BJ (cell line): Measurements from ENCODE around the gene RGS11. TPM values are rescaled to one million over a fixed set of nuclear protein-coding genes. Genes with fewer than 3 reads are reported as not detected.
"Not testable (repeated sequence)": the region's sequence is repeated elsewhere in the genome, so short reads cannot be mapped to it uniquely, and the experiment has no call there.

Experiments
- CTCF ChIA-PET: fragments of 350-600 bp; formaldehyde crosslinking; extraction: SDS; loops from one replicate; lab custom pipeline; 2021; ENCODE audit warnings: antibody characterized with exemption, inconsistent platforms; lab: Yijun Ruan, JAX
- POLR2A ChIA-PET: fragments of 300-600 bp; sonication (Branson Sonifier 250); formaldehyde crosslinking; extraction: SDS; loops from one replicate; lab custom pipeline; 2021; ENCODE audit warnings: antibody characterized with exemption; lab: Charles Lee
- DNase-seq: peaks from one replicate; pipeline ENCODE4 v3.0.0-alpha.2; 2011; ENCODE audit warnings: low read depth
- H3K27me3 ChIP-seq: 2 replicates; pipeline ENCODE4 v1.6.0; 2011; ENCODE audit warnings: low read length; ENCODE audit not compliant: control insufficient read depth, insufficient read depth
- H3K36me3 ChIP-seq: 2 replicates; pipeline ENCODE4 v1.5.1; 2011; ENCODE audit warnings: low read length; ENCODE audit not compliant: control insufficient read depth, insufficient read depth
- H3K4me3 ChIP-seq: 2 replicates; pipeline ENCODE4 v1.5.1; 2011; ENCODE audit warnings: low read depth, mild to moderate bottlenecking, control low read depth, low read length
- polyA plus RNA-seq: library from polyadenylated mRNA; depleted of rRNA; stranded (reverse); fragments of >200 nt; gene quantifications from 2 replicates; pipeline ENCODE4 v1.2.3, GENCODE V29; 2011
- TF ChIP-seq, protein P1 (sequence below): IDR thresholded peaks from 2 replicates; pipeline ENCODE4 v1.5.1; 2011; ENCODE audit warnings: low read depth, mild to moderate bottlenecking, control low read depth, inconsistent platforms, low read length, moderate library complexity; ENCODE audit not compliant: insufficient read depth

The RGS11 gene
- polyA plus RNA-seq, 1 experiment, result 2.2 TPM

DNA sequence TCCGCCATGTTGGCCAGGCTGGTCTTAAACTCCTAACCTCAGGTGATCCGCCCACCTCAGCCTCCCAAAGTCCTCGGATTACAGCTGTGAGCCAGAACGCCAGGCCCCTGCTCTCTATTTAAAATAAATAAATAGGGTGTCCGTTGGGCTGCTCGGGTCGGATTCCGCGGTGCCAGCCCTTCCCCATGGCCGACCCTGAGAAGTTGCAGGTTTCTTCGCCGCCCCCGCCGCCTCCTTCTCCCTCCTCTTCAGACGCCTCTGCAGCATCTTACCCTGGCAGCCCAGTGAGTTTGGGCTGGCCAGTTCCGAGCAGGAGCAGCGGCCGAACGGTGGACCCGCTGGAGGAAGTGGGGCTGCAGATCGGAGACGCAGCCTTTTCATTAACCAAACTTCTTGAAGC is 44.8 kb downstream of the RGS11 start:
- TF ChIP-seq, protein P1, sequence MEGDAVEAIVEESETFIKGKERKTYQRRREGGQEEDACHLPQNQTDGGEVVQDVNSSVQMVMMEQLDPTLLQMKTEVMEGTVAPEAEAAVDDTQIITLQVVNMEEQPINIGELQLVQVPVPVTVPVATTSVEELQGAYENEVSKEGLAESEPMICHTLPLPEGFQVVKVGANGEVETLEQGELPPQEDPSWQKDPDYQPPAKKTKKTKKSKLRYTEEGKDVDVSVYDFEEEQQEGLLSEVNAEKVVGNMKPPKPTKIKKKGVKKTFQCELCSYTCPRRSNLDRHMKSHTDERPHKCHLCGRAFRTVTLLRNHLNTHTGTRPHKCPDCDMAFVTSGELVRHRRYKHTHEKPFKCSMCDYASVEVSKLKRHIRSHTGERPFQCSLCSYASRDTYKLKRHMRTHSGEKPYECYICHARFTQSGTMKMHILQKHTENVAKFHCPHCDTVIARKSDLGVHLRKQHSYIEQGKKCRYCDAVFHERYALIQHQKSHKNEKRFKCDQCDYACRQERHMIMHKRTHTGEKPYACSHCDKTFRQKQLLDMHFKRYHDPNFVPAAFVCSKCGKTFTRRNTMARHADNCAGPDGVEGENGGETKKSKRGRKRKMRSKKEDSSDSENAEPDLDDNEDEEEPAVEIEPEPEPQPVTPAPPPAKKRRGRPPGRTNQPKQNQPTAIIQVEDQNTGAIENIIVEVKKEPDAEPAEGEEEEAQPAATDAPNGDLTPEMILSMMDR, result no peak
- H3K36me3 ChIP-seq, result peaks cover 4% of the 10 kb centered on the region
- H3K27me3 ChIP-seq, result no peaks in the 10 kb centered on the region
- POLR2A ChIA-PET, result no interaction called here
- H3K4me3 ChIP-seq, result no peak overlapping the region
- CTCF ChIA-PET, result no interaction called here
- DNase-seq, result no peak

DNA sequence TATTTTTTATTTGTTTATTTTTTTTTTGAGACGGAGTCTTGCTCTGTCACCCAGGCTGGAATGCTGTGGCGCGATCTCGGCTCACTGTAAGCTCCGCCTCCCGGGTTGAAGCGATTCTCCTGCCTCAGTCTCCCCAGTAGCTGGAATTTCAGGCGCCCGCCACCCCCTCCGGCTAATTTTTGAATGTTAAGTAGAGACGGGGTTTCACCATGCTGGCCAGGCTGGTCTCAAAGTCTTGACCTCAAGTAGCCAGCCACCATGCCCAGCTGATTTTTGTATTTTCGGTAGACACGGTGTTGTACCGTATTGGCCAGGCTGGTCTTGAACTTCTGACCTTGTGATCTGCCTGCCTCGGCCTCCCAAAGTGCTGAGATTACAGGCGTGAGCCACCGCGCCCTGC is 45.4 kb downstream of the RGS11 start:
- CTCF ChIA-PET, result interaction anchor here (0.8 to 2.6 kb wide), 2 partner anchors 122 to 164 kb away, joined by 3 to 7 read pairs; partner anchors contain the start of gene AXIN1
- POLR2A ChIA-PET, result not testable (repeated sequence)

DNA sequence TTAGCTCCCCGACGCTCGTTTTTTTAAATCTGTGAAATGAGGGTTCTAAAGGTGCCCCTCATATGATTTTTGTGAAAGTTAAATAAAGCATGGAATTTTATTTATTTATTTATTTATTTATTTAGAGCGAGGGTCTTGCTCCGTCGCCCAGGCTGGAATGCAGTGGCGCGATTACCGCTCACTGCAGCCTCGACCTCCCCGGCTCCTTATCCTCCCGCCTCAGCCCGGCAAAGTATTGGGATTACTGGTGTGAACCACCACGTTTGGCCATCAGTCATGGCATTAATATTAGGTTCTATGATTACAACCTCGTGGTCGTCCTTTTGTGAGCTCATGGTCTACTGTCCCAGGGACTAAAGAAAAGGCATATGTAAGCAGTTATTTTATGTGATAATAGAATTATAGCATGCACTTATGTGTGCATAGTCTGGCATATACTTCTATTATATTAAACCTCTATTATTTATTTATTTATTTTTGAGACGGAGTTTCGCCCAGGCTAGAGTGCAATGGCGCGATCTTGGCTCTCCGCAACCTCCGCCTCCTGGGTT is 45.9 kb downstream of the RGS11 start:
- DNase-seq, result no peak
- Histone ChIP-seq H3K4me3 (peak overlapping the region; percentile 81), H3K27me3 (no peaks in the 10 kb centered on the region), H3K36me3 (peaks cover 5% of the 10 kb centered on the region)
- ChIA-PET POLR2A (no interaction called here), CTCF (interaction anchor here (0.8 to 2.6 kb wide), 3 partner anchors 48 to 164 kb away, joined by 3 to 9 read pairs (median 7); partner anchors contain the start of gene AXIN1)
- TF ChIP-seq, protein P1, result no peak

More for the DNA sequence above, 45.4 kb downstream of the RGS11 start:
- not testable (repeated sequence) for H3K27me3 ChIP-seq, H3K4me3 ChIP-seq, DNase-seq, H3K36me3 ChIP-seq

DNA sequence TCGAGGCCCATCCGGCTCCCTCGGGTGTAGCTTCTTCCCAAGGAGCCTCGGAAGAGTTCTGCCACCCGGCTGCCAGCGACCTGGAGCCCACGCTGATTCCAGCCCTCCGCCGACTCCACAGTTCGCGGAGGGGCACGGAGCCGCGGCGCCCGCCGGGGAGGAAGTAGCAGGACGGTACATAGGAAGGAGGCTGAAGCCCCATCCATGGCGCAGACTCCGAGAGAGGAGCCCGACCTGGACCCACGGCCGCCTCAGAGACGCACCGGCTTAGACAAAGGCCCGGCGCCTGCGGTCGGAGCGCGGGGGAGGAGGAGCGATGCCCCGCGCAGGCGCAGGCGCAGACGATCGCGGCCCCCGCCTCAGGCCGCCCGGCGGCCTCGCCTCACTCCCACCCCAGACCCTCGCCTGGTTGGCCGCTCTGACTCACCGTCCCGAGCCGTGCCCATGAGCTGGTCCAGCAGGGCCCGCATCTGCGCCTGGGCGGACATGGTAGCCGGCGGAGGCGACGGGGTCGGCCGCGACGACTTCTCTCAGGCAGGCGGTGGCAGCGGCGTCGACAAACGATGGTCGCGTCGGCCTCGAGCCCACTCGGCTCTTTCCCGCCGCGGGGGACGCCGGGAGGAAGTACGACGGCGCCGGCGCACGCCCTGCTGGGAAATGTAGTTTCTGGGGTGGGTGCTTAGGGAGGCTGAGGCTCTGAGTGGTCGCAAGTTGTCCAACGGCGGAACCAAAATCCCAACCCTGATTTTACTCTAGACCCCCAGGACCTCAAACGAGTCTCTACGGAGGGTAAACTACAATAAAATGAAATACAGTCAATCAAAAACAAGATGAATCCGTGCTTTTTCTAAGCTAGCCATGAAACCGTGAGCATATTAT is 46.7 kb downstream of the RGS11 start, which contains the start of gene LUC7L:
Gene LUC7L, minus strand, starts transcription at position 598 of the 879 bp plus-strand sequence. Its CDS starts 110 bp downstream, at position 488.
- TF ChIP-seq, protein P1, result no peak
- CTCF ChIA-PET, result interaction anchor here (1.0 to 2.6 kb wide), 6 partner anchors 17 to 133 kb away, joined by 3 to 9 read pairs (median 4); partner anchors contain the start of gene AXIN1
- peaks cover 6% of the 10 kb centered on the region for H3K36me3 ChIP-seq
- no peak for DNase-seq
- no peaks in the 10 kb centered on the region for H3K27me3 ChIP-seq
- H3K4me3 ChIP-seq, result peak within 1 kb of the TSS; percentile 81
- POLR2A ChIA-PET, result interaction anchor here (0.6 to 0.7 kb wide), 2 partner anchors 10 to 124 kb away, joined by 3 to 10 read pairs; no protein-coding TSS in a partner anchor

DNA sequence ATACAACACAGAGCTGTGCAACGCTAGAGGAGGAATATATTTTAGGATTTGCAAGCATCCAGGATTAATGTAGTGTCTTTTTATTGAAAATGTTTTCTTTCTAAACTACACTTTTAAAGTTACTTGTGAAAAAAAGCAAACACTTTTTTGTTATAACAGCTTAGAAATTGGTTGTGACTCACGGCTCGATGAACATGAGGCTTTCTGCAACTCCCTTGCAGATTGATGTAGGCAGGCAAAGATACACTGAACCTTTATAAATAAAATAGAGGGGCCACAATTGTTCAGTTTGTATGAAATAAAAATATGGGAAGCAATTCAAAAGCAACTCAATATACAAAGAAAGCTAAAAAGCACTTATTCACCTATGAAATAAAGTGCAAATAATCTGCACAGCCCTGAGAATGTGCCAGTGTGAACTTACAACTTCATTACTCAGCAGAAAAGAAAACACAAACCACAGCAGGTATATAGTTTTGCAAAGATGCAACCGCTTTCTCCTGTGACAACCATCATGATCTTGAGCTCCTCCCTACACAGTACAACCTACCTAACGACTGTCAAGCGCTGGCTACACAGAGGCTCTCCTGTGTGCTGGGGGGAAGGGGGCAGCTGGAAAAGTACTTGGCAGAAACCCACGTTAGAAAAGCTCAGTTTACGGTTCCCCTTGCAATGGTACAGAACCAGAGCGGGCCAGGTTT is 47.4 kb downstream of the RGS11 start:
- POLR2A ChIA-PET, result interaction anchor here (0.6 to 0.7 kb wide), 2 partner anchors 11 to 125 kb away, joined by 3 to 10 read pairs; no protein-coding TSS in a partner anchor
- no peaks in the 10 kb centered on the region for H3K27me3 ChIP-seq
- CTCF ChIA-PET, result interaction anchor here (0.7 to 2.6 kb wide), 8 partner anchors 16 to 134 kb away, joined by 3 to 9 read pairs (median 4); partner anchors contain the start of gene AXIN1
- H3K4me3 ChIP-seq, result peak overlapping the region; percentile 81
- DNase-seq, result no peak
- TF ChIP-seq, protein P1, result no peak
- H3K36me3 ChIP-seq, result peaks cover 7% of the 10 kb centered on the region
